Activated CD4-positive, alpha-beta T cell treated with anti-CD3 and anti-CD28 coated beads for 48 hours (primary cell): Measurements from ENCODE around the gene ZNF485.
"Not testable (repeated sequence)": the region's sequence is repeated elsewhere in the genome, so short reads cannot be mapped to it uniquely, and the experiment has no call there.

ENCODE experiments used
- DNase-seq: peaks from one replicate; pipeline ENCODE4 v3.0.0-alpha.2; 2020

The ZNF485 gene

GRCh38 chr10:43606323-43607198 is at the start of gene ZNF485:
Gene ZNF485 (plus strand): TSS chr10:43606438. CDS start chr10:43607051, 613 bp downstream.
- DNase-seq, result peak; percentile 78

- DNase-seq, result no peak
Observed at GRCh38 chr10:43557214-43557613, 49.0 kb upstream of the ZNF485 start.

- DNase-seq, result no peak
Observed at GRCh38 chr10:43569681-43570080, 36.6 kb upstream of the ZNF485 start.

- no peak for DNase-seq
Observed at GRCh38 chr10:43570971-43571370, 35.3 kb upstream of the ZNF485 start.

DNA sequence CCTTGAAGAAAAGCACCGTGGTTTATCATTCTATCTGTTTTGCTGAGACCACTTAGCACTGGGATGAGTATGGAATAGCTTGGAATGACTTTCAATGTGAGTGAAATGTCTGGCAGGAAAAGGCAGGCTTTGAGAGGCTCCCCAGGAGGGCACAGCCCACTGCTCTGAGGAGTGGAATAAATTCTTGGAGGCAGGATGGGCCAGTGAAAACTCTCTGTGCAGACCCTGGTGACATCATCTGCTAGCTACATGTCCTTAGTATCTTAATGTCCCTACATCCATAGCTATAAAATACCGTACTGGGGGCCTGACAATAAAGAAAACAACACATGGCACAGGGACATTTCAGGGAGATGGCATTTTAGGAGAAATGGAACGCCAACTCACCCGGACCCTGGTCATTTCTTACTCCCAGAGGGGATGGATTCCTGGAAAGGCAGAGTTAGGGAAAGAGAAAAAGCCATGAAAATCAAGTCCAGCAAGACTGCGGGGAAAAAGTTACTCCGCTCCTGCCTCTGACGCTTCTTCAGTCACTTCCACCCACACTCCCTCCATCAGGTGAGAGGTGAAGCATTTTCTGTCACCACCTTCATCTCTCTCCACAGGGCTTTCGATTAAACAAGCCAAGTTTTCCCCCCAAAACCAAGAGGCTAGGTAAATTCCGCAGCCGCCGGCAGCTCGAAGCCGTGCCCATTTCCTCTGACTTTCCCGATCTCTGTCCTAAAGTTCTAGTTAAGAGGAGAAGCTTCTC is 32.8 kb upstream of the ZNF485 start:
- DNase-seq, result peak; percentile 13

GRCh38 chr10:43574001-43574892 is 32.0 kb upstream of the ZNF485 start, which contains the start of gene ZNF239:
Gene ZNF239 (minus strand): TSS chr10:43574616. CDS start chr10:43558079, 16,537 bp downstream.
- peak; percentile 88 for DNase-seq

GRCh38 chr10:43574906-43575305 is 31.3 kb upstream of the ZNF485 start:
- no peak for DNase-seq

DNA sequence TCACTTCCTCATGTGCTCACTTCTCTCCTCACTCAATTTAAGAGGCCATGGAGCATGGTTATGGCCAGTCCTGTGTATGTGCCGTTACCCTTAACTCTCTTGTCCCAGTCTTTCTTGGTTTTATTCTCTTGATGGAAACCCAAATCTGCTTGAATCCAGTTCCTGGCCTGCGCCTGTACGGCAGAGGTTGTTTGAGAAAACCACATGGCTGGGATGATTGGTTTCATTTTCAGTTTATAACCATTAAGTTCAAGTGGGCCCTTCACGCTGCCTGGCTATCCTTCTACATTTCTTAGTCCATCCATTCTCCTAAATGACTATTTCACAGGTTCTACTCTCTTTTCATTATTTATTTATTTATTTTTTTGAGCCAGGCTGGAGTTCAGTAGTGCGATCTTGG is 30.2 kb upstream of the ZNF485 start:
- no peak for DNase-seq

GRCh38 chr10:43576580-43576979 is 29.7 kb upstream of the ZNF485 start:
- no peak for DNase-seq

GRCh38 chr10:43584051-43584450 is 22.2 kb upstream of the ZNF485 start:
- no peak for DNase-seq

- DNase-seq, result no peak
Observed at GRCh38 chr10:43585046-43585445, 21.2 kb upstream of the ZNF485 start.

DNA sequence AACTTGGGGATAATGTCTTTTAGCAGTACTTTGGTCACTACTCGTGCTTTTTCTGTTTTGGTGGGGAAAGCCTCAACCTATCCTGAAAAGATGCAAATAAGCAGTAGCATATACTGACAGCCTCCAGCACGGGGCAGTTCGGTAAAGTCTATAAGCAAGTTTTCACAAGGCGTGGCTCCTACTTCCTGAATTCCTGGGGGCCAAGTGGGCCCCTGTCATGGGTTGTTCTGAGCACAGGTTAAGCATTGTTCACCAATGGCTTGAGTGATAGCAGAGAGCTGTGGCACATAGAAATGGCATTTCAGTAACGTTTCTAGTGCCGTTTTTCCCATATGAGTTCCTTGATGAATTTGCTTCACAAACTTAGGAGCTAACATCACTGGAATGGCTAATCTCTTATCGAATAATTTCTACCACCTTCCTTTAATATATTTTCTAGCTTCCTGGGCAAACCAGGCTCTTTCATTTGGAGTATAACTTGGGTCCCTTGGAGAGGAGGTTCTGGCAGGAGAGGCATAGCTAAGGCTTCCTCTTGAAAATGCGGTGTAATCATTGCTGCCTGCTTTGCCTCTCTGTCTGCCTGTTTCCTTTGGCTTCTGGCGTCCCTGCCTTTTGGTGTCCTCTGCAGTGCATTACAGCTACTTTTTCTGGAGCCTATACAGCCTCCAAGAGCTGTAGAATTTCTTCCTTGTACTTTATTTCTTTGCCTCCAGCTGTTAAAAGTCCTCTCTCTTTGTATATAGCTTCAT is 20.1 kb upstream of the ZNF485 start:
- no peak for DNase-seq

- not testable (repeated sequence) for DNase-seq
Observed at GRCh38 chr10:43586730-43587115, 19.5 kb upstream of the ZNF485 start.

- DNase-seq, result no peak
Observed at GRCh38 chr10:43591303-43591904, 14.8 kb upstream of the ZNF485 start.

DNA sequence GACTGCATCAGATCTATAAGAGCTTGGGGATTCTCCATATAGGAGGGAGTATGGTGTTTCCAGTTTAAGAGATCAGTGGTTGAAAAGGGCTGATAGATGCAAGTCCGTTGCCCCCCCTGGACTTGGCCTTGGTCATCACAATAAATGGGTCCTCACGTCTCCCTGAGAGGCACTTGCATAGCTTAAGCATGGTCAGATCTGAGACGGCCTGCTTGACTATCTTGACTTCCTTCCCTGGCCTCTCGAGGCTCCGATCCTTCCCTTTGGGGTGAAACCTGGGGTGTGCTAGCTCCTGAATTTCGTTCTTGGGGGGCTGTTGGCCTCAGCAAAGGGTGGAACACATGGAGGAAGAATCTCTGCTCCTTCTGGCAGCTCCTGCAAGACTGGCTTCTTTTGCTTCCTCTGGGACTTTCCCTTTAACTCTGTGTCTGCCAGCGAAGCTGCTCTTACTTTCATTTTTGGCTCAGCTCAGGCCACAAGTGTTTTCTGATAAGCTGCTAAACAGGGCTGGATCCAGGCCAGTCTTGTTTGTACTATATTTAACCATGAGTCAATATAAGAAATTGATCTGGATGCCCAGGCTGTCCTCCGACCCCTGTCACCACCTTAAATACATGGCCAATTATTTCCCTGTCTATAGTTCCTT is 11.2 kb upstream of the ZNF485 start:
- DNase-seq, result peak; percentile 53

DNA sequence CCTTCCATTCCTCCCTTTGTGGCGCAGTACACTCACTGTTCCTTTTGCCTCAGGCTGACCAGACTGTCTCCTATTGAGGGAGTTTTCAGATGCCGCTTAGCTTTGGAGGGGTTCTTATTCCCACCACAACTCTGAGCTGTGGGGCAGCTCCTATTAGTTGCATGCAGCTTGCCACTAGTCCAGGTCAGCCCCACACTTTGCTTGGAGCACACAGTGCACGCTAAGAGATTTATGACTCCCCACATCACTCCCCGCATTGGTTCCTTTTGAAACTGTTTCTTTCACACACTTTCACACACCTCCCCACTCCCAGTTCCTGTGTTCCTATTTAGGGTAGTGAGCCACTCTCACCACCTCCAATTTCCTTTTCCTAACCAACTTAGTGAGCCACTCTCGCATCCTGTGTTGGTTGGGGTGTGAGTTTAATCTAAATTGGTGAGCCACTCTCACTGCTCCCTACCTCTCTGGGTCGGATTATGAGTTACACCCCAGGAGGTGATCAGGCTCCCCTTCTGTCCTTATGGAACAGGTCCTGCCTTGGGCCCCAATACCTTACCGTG is 10.4 kb upstream of the ZNF485 start:
- DNase-seq, result peak; percentile 45

GRCh38 chr10:43596546-43596945 is 9.7 kb upstream of the ZNF485 start:
- DNase-seq, result no peak

- DNase-seq, result no peak
Observed at GRCh38 chr10:43598446-43598845, 7.8 kb upstream of the ZNF485 start.

DNA sequence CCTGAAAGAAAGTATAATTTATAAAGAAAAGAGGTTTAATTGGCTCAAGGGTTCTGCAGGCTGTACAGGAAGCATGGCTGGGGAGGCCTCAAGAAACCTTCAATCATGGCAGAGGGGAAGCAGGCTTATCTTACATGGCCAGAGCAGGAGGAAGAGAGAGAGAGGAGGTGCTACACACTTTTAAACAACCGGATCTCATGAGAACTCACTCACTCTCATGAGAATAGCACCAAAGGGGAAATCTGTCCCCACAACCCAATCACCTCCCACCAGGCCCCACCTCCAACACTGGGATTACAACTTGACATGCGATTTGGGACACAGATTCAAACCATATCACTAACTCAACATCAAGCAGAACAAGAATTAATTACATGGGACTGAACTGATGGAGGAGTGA is 6.9 kb upstream of the ZNF485 start:
- no peak for DNase-seq

GRCh38 chr10:43601576-43601975 is 4.7 kb upstream of the ZNF485 start:
- not testable (repeated sequence) for DNase-seq

DNA sequence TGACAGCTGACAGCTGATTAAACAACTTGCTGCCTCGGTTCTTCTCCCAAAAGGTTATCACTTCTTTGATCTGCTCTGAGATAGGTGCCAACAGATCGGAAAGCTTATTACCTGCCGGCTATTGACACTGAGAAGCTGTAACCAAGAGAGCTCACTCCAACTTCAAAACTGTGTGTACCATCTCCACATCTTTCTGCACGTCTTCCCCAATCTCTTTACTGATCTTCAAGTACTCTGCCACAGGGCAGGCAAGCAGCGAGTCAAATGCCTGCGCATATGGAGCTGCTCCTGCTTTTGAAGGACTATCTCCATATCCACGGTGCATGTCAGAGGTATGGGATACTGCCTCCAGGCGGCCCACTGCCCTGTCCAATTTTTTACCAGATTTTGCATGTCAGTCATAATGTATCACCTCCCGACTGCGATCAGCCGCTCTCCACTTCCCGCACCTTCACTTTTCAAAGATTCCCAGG is 352 bp upstream of the ZNF485 start:
- DNase-seq, result no peak
